ENCODE measurements around the gene SGK1.

DNA sequence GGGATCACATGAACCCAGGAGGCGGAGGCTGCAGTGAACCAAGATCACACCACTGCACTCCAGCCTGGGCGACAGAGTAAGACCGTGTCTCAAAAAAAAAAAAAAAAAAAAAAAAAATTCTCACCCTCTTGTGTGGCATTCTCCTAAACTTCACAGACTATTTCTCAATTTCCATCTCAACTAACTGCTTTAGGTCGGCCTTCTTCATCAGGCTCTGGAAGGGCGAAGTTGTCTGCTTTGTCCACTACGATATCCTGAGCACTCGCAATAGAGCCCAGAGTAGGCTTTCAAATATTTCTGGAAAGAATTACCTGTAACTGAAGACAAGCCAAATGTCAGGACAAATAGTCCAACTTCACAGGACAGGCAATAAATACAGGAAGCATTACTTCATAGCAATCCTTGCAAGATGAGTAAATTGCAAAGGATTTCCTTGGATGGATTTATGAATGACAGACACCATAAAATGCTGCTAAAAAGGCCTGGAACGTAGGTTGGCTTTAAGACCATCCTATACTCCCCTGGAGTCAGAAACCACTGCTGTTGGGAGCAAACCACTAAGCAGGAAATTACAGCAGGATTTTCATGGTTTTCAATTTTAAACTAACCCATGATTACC lies 149.2 kb downstream of the SGK1 start:
- TF ChIP-seq EZH2 (IDR thresholded peaks at IDR 0.05) (no peak), POLR2AphosphoS5 (IDR thresholded peaks at IDR 0.05; ENCODE audit: borderline replicate concordance, low read depth, low read length) (no peak)
